Pancreas (tissue), 10 donors: Measurements from ENCODE around the gene SPOCK3. TPM values are rescaled to one million over a fixed set of nuclear protein-coding genes. Genes with fewer than 3 reads are reported as not detected.

ENCODE experiments used
- ATAC-seq, 4 donors: fragments of 200-7000 bp; cut with Tn5 transposase; one replicate each; pipeline versions ENCODE4 v1.8.0 to v1.9.1; 2020; ENCODE audit warnings: mild to moderate bottlenecking in 4 of 4, moderate library complexity in 4 of 4
- DNase-seq, 6 donors: peaks; one replicate each; pipeline ENCODE4 v3.0.0-alpha.2; 2020
- FAIRE-seq: peaks from 2 replicates; lab custom pipeline; 2012; peaks lifted over from hg19 to GRCh38; lab: Jason Lieb, UNC
- H3K27ac ChIP-seq, 4 donors: fragments of 200-600 bp; sonication (generic); 1 replicate in 3 of 4; 2 replicates in 1 of 4; pipeline versions ENCODE4 v1.5.0 to v1.8.0; 2020
- H3K27me3 ChIP-seq, 4 donors: fragments of 200-600 bp; one replicate each; pipeline ENCODE4 v1.8.0; 2021
- H3K36me3 ChIP-seq, 3 donors: fragments of 200-600 bp; sonication (generic) in 1 of 3; one replicate each; pipeline versions ENCODE4 v1.5.0 to v1.8.0; 2020 to 2021
- H3K4me1 ChIP-seq, 3 donors: fragments of 200-600 bp; one replicate each; pipeline ENCODE4 v1.8.0; 2021
- H3K4me3 ChIP-seq, 4 donors: fragments of 200-600 bp; sonication (generic) in 2 of 4; one replicate each; pipeline versions ENCODE4 v1.5.0 to v1.8.0; 2020 to 2021
- H3K9me3 ChIP-seq, 4 donors: fragments of 200-600 bp; one replicate each; pipeline ENCODE4 v1.8.0; 2021
- CTCF ChIP-seq, 4 donors: fragments of 200-600 bp; sonication (generic) in 3 of 4; IDR thresholded peaks; one replicate each; pipeline versions ENCODE4 v1.5.0 to v1.8.0; 2021; ENCODE audit warnings: antibody characterized with exemption in 4 of 4
- WGBS, 2 donors: extraction: QIAGEN DNeasy Blood & Tissue Kit; methylation state at CpG; one replicate each; pipeline ENCODE4 v1.1.7; 2013; 5-methylcytosine and 5-hydroxymethylcytosine counted together
- intact Hi-C, 3 donors: fragments of 100-400 bp; cut with DNase I; formaldehyde crosslinking; loops; one replicate each; pipeline versions ENCODE4 v1.11.1 to v1.14.2; 2022
- polyA plus RNA-seq, 2 donors: library from polyadenylated mRNA; stranded (reverse); fragments of 200-250 nt; gene quantifications; one replicate each; pipeline ENCODE4 v1.2.3, GENCODE V29; 2013
- total RNA-seq, 6 donors: library from RNA; stranded (reverse); fragmentation: NEBNext Ultra II Directional in 4 of 6; extraction: Animal tissue kit (Norgen Biotek cat#: 25700) in 4 of 6; gene quantifications; one replicate each; pipeline versions ENCODE4 v1.2.1 to v1.2.4, GENCODE V29; 2021 to 2023
- donor health status: healthy with polysubstance abuse.
- donor health status: DM: no; HTN: no; CAD: no; lungs with moderate emphysema.
- donor health status: DM: no; HTN: no; CAD: no.
- donor health status: control.
- donor health status: control.
- donor health status: Bipolar disorder and iron deficiency.
- donor health status: DM: yes; HTN: yes; CAD: no.
- donor health status: DM: no; HTN: no; CAD: no.
- donor health status: DM: no; HTN: no; CAD: no.
- donor health status: DM: yes; HTN: yes; CAD: no.

Gene SPOCK3
- total and polyA plus RNA-seq, 8 donors, result 0.16 to 3.1 (median 0.61) TPM

- ATAC-seq, result no peak
- 74 to 76% methylated on average over 2 of the region's 2 CpGs for WGBS, 2 donors
- DNase-seq, result no peak
- no peak for TF ChIP-seq CTCF (IDR thresholded peaks at IDR 0.05)
- H3K4me3 ChIP-seq, result no peak overlapping the region
- no peak overlapping the region for H3K27ac ChIP-seq
- H3K27me3 ChIP-seq, result no peaks in the 10 kb centered on the region
- H3K36me3 ChIP-seq, result no peaks in the 10 kb centered on the region
- FAIRE-seq, result no peak
- H3K4me1 ChIP-seq, result no peaks in the 10 kb centered on the region
- intact Hi-C loops, result no loop called here
- H3K9me3 ChIP-seq, result no peaks in the 10 kb centered on the region
These were observed 268.7 kb downstream of the SPOCK3 start for GRCh38 chr4:166965562-166965961.

- FAIRE-seq (no peak), DNase-seq (no peak), ATAC-seq (no peak)
- Histone ChIP-seq H3K36me3 (no peaks in the 10 kb centered on the region), H3K27me3 (no peaks in the 10 kb centered on the region), H3K4me1 (no peaks in the 10 kb centered on the region), H3K4me3 (no peak overlapping the region), H3K27ac (no peak overlapping the region), H3K9me3 (no peaks in the 10 kb centered on the region)
- WGBS, 2 donors, result 68 to 73% methylated on average over 1 of the region's 1 CpG
- intact Hi-C loops, result no loop called here
- no peak for TF ChIP-seq CTCF (IDR thresholded peaks at IDR 0.05)
These were observed 276.8 kb downstream of the SPOCK3 start for GRCh38 chr4:166957451-166957850.

- Histone ChIP-seq H3K4me3 (no peak overlapping the region), H3K27me3 (no peaks in the 10 kb centered on the region), H3K9me3 (no peaks in the 10 kb centered on the region), H3K36me3 (no peaks in the 10 kb centered on the region), H3K27ac (no peak overlapping the region), H3K4me1 (no peaks in the 10 kb centered on the region)
- no peak for TF ChIP-seq CTCF (IDR thresholded peaks at IDR 0.05)
- intact Hi-C loops, result no loop called here
- ATAC-seq (no peak), DNase-seq (no peak), FAIRE-seq (no peak)
- 54 to 68% methylated on average over 2 of the region's 2 CpGs for WGBS, 2 donors
These were observed 277.8 kb downstream of the SPOCK3 start for GRCh38 chr4:166956484-166956883.

GRCh38 chr4:166941629-166942028, 292.7 kb downstream of the SPOCK3 start:
- no peak for TF ChIP-seq CTCF (IDR thresholded peaks at IDR 0.05)
- Histone ChIP-seq H3K4me3 (no peak overlapping the region), H3K9me3 (peaks cover 0 to 3% (median 0%) of the 10 kb centered on the region in 4 donors), H3K27me3 (no peaks in the 10 kb centered on the region), H3K36me3 (no peaks in the 10 kb centered on the region), H3K27ac (no peak overlapping the region), H3K4me1 (no peaks in the 10 kb centered on the region)
- no peak for FAIRE-seq
- 59 to 73% methylated on average over 6 of the region's 6 CpGs for WGBS, 2 donors
- no peak for ATAC-seq
- no peak for DNase-seq
- intact Hi-C loops, result no loop called here

- no peak for FAIRE-seq
- TF ChIP-seq CTCF (IDR thresholded peaks at IDR 0.05), result no peak
- intact Hi-C loops, result no loop called here
These were observed 303.8 kb downstream of the SPOCK3 start for GRCh38 chr4:166930464-166930863.

More at GRCh38 chr4:166930464-166930863, 303.8 kb downstream of the SPOCK3 start:
- H3K36me3 ChIP-seq, result no peaks in the 10 kb centered on the region
- no peak for DNase-seq
- no peaks in the 10 kb centered on the region for H3K9me3 ChIP-seq
- no peaks in the 10 kb centered on the region for H3K27me3 ChIP-seq
- no peak overlapping the region for H3K27ac ChIP-seq
- H3K4me3 ChIP-seq, result no peak overlapping the region
- ATAC-seq, result no peak
- 30 to 39% methylated on average over 1 of the region's 1 CpG for WGBS, 2 donors
- H3K4me1 ChIP-seq, result no peaks in the 10 kb centered on the region
